CD4-positive, alpha-beta T cell (primary cell): ENCODE data around the gene CCDC178. TPM values are rescaled to one million over a fixed set of nuclear protein-coding genes. Genes with fewer than 3 reads are reported as not detected.

Source experiments
- ATAC-seq: fragments of 200-7000 bp; cut with Tn5 transposase; one replicate; pipeline ENCODE4 v1.10.0; 2022; ENCODE audit warnings: mild to moderate bottlenecking; ENCODE audit not compliant: poor library complexity
- CTCF ChIA-PET: fragments of 350-600 bp; sonication (Branson Sonifier 250); formaldehyde crosslinking; loops from one replicate; lab custom pipeline; 2021; ENCODE audit warnings: antibody characterized with exemption, inconsistent platforms; lab: Charles Lee
- POLR2A ChIA-PET: fragments of 350-600 bp; sonication (Branson Sonifier 250); formaldehyde crosslinking; loops from one replicate; lab custom pipeline; 2021; ENCODE audit warnings: antibody characterized with exemption, inconsistent platforms; lab: Charles Lee
- DNase-seq, 14 experiments: peaks; one replicate each; pipeline ENCODE4 v3.0.0-alpha.2; 2013 to 2020; ENCODE audit warnings: mixed read lengths in 2 of 14
- H3K27ac ChIP-seq, 2 donors: one replicate each; pipeline versions ENCODE4 v1.5.1 to v1.7.0; 2013; ENCODE audit warnings: low read length in 2 of 2, low read depth in 1 of 2, mild to moderate bottlenecking in 1 of 2
- H3K27me3 ChIP-seq, 2 experiments: 1 replicate in 1 of 2; 2 replicates in 1 of 2; pipeline versions ENCODE4 v1.6.1 to v1.7.0; 2013; ENCODE audit warnings: low read length in 2 of 2, control low read depth in 1 of 2, mild to moderate bottlenecking in 1 of 2, moderate library complexity in 1 of 2; ENCODE audit not compliant: insufficient read depth in 2 of 2, control insufficient read depth in 1 of 2
- H3K36me3 ChIP-seq: one replicate; pipeline ENCODE4 v1.6.1; 2013; ENCODE audit warnings: low read length, control low read depth; ENCODE audit not compliant: insufficient read depth
- H3K4me1 ChIP-seq: one replicate; pipeline ENCODE4 v1.6.1; 2013; ENCODE audit warnings: low read length, control low read depth; ENCODE audit not compliant: insufficient read depth
- H3K4me3 ChIP-seq: one replicate; pipeline ENCODE4 v1.5.1; 2013; ENCODE audit warnings: mild to moderate bottlenecking, low read length, moderate library complexity
- H3K9me3 ChIP-seq, 2 experiments: 1 replicate in 1 of 2; 2 replicates in 1 of 2; pipeline versions ENCODE4 v1.6.1 to v1.7.0; 2013; ENCODE audit warnings: low read length in 2 of 2, mild to moderate bottlenecking in 2 of 2, control low read depth in 1 of 2, moderate library complexity in 1 of 2; ENCODE audit not compliant: control insufficient read depth in 1 of 2, insufficient read depth in 1 of 2
- H3K27ac Mint-ChIP-seq: one replicate; pipeline ENCODE4 v1.8.0; 2020; ENCODE audit warnings: mixed read lengths
- H3K27me3 Mint-ChIP-seq: one replicate; pipeline ENCODE4 v1.8.0; 2021; ENCODE audit warnings: mixed read lengths
- H3K36me3 Mint-ChIP-seq: one replicate; pipeline ENCODE4 v1.8.0; 2021; ENCODE audit warnings: low read depth, mixed read lengths
- H3K4me1 Mint-ChIP-seq: one replicate; pipeline ENCODE4 v1.8.0; 2021; ENCODE audit warnings: low read depth, mixed read lengths
- H3K4me3 Mint-ChIP-seq: one replicate; pipeline ENCODE4 v1.8.0; 2020; ENCODE audit warnings: mild to moderate bottlenecking, mixed read lengths
- H3K9me3 Mint-ChIP-seq: one replicate; pipeline ENCODE4 v1.8.0; 2020; ENCODE audit warnings: mixed read lengths
- intact Hi-C, 2 experiments: fragments of 100-400 bp; cut with DNase I in 1 of 2; cut with micrococcal nuclease in 1 of 2; formaldehyde crosslinking; loops; one replicate each; pipeline versions ENCODE4 v1.15.1 to v1.9.0; 2023 to 2025; cut with DNase I, micrococcal nuclease
- total RNA-seq, 174 experiments: library from RNA in 2 of 174; stranded (reverse) in 2 of 174; gene quantifications; one replicate each; pipeline ENCODE4 v1.2.3 and lab custom pipeline; 2021 to 2026
- TF ChIP-seq, protein P1 (sequence below): fragments of 200-600 bp; IDR thresholded peaks from one replicate; pipeline ENCODE4 v1.8.0; 2022; ENCODE audit warnings: antibody characterized with exemption, mild to moderate bottlenecking

The CCDC178 gene
- total RNA-seq, 2 experiments from 2014 or later, result not detected

DNA sequence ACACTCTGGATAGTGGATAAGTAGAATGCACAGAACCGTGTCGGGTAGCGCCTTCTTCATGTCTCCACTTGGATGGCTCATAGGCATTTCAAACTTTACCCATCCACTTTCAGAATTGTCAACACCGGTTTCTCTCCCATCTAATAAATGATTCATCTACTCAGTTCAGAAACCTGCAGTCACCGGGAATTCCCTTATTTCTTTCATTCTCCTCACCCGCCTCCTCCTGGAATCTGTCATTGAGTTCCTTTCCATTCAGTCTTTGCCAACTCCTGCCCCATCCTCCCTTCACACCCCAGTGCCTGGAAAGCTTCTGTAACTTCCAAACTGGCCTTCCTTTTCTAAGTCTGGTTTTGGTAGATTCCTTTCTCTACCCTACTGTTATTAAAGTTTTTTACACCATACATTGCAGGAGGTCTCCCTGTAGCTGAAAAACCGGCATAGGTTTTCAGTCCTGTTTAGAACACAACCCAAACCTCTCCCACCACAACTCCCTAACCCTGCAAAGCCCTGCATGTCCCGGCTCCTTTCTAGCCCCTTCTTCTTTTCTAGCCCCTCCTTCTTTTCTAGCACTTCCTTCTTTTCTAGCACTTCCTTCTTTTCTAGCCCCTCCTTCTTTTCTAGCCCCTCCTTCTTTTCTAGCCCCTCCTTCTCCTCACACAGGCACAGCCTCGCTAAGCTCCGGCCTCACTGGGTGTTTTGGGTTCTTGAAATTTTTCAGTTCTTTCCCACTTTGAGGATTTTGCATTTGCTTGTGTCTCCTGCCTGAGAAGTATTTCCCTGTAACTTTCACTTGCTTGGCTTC lies 533.8 kb downstream of the CCDC178 start:
- H3K36me3 ChIP-seq, result no peaks in the 10 kb centered on the region
- H3K27ac ChIP-seq, result no peak overlapping the region
- DNase-seq (no peak), ATAC-seq (no peak)
- no peaks in the 10 kb centered on the region for H3K27me3 ChIP-seq
- intact Hi-C loops, result no loop called here
- H3K27me3 Mint-ChIP-seq, result no peaks in the 10 kb centered on the region
- CTCF ChIA-PET, result no interaction called here
- H3K4me3 Mint-ChIP-seq, result no peak overlapping the region
- H3K4me3 ChIP-seq, result no peak overlapping the region
- POLR2A ChIA-PET, result no interaction called here
- no peaks in the 10 kb centered on the region for H3K36me3 Mint-ChIP-seq
- H3K4me1 Mint-ChIP-seq, result no peaks in the 10 kb centered on the region
- H3K4me1 ChIP-seq, result no peaks in the 10 kb centered on the region
- TF ChIP-seq, protein P1, sequence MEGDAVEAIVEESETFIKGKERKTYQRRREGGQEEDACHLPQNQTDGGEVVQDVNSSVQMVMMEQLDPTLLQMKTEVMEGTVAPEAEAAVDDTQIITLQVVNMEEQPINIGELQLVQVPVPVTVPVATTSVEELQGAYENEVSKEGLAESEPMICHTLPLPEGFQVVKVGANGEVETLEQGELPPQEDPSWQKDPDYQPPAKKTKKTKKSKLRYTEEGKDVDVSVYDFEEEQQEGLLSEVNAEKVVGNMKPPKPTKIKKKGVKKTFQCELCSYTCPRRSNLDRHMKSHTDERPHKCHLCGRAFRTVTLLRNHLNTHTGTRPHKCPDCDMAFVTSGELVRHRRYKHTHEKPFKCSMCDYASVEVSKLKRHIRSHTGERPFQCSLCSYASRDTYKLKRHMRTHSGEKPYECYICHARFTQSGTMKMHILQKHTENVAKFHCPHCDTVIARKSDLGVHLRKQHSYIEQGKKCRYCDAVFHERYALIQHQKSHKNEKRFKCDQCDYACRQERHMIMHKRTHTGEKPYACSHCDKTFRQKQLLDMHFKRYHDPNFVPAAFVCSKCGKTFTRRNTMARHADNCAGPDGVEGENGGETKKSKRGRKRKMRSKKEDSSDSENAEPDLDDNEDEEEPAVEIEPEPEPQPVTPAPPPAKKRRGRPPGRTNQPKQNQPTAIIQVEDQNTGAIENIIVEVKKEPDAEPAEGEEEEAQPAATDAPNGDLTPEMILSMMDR, result no peak
- no peak overlapping the region for H3K27ac Mint-ChIP-seq
- peaks cover 5% of the 10 kb centered on the region for H3K9me3 Mint-ChIP-seq
- peaks cover 0 to 5% of the 10 kb centered on the region in 2 experiments for H3K9me3 ChIP-seq

GRCh38 chr18:32905651-32906050 lies 534.9 kb downstream of the CCDC178 start:
- Histone ChIP-seq H3K9me3 (peaks cover 0 to 5% of the 10 kb centered on the region in 2 experiments), H3K27me3 (no peaks in the 10 kb centered on the region), H3K27ac (no peak overlapping the region), H3K4me1 (no peaks in the 10 kb centered on the region), H3K4me3 (no peak overlapping the region), H3K36me3 (no peaks in the 10 kb centered on the region)
- Mint-ChIP-seq H3K27ac (no peak overlapping the region), H3K27me3 (no peaks in the 10 kb centered on the region), H3K9me3 (peaks cover 5% of the 10 kb centered on the region), H3K4me1 (no peaks in the 10 kb centered on the region), H3K4me3 (no peak overlapping the region), H3K36me3 (no peaks in the 10 kb centered on the region)
- intact Hi-C loops, result no loop called here
- ATAC-seq (no peak), DNase-seq (no peak)
- CTCF ChIA-PET, result no interaction called here
- POLR2A ChIA-PET, result no interaction called here
- TF ChIP-seq, protein P1, result no peak

- POLR2A ChIA-PET, result no interaction called here
- H3K27ac ChIP-seq, result no peak overlapping the region
These were observed 537.8 kb downstream of the CCDC178 start for GRCh38 chr18:32902568-32903330.

More at GRCh38 chr18:32902568-32903330, 537.8 kb downstream of the CCDC178 start:
- Histone ChIP-seq H3K9me3 (peaks cover 0 to under 1% of the 10 kb centered on the region in 2 experiments), H3K4me3 (no peak overlapping the region), H3K36me3 (no peaks in the 10 kb centered on the region), H3K27me3 (no peaks in the 10 kb centered on the region), H3K4me1 (no peaks in the 10 kb centered on the region)
- no peak overlapping the region for H3K4me3 Mint-ChIP-seq
- intact Hi-C loops, result no loop called here
- no peaks in the 10 kb centered on the region for H3K27me3 Mint-ChIP-seq
- CTCF ChIA-PET, result no interaction called here
- H3K4me1 Mint-ChIP-seq, result no peaks in the 10 kb centered on the region
- no peaks in the 10 kb centered on the region for H3K36me3 Mint-ChIP-seq
- no peak overlapping the region for H3K27ac Mint-ChIP-seq
- TF ChIP-seq, protein P1, result no peak
- no peak for DNase-seq
- no peak for ATAC-seq
- peaks cover 8% of the 10 kb centered on the region for H3K9me3 Mint-ChIP-seq
